Glutamatergic neuron (in vitro differentiated cells): ENCODE results near the gene DGKG. TPM values are rescaled to one million over a fixed set of nuclear protein-coding genes. Genes with fewer than 3 reads are reported as not detected.

Experiments used
- DNase-seq: peaks from one replicate; pipeline ENCODE4 v3.0.0; 2022
- H3K27ac Mint-ChIP-seq: one replicate; pipeline ENCODE4 v1.8.0; 2020; ENCODE audit warnings: mild to moderate bottlenecking, mixed read lengths, inconsistent platforms; ENCODE audit not compliant: unreplicated experiment
- H3K27me3 Mint-ChIP-seq: one replicate; pipeline ENCODE4 v1.8.0; 2020; ENCODE audit warnings: mild to moderate bottlenecking, moderate library complexity, mixed read lengths, inconsistent platforms; ENCODE audit not compliant: unreplicated experiment
- H3K36me3 Mint-ChIP-seq: one replicate; pipeline ENCODE4 v1.8.0; 2020; ENCODE audit warnings: mild to moderate bottlenecking, mixed read lengths, inconsistent platforms; ENCODE audit not compliant: unreplicated experiment
- H3K4me1 Mint-ChIP-seq: one replicate; pipeline ENCODE4 v1.8.0; 2020; ENCODE audit warnings: mild to moderate bottlenecking, low read depth, mixed read lengths, inconsistent platforms; ENCODE audit not compliant: unreplicated experiment
- H3K4me3 Mint-ChIP-seq: one replicate; pipeline ENCODE4 v1.8.0; 2020; ENCODE audit warnings: mild to moderate bottlenecking, mixed read lengths, inconsistent platforms; ENCODE audit not compliant: unreplicated experiment
- H3K9me3 Mint-ChIP-seq: one replicate; pipeline ENCODE4 v1.8.0; 2020; ENCODE audit warnings: mild to moderate bottlenecking, moderate library complexity, mixed read lengths, inconsistent platforms; ENCODE audit not compliant: unreplicated experiment
- CTCF ChIP-seq: fragments of 200-600 bp; sonication (generic); IDR thresholded peaks from one replicate; pipeline ENCODE4 v1.5.0; 2021; ENCODE audit not compliant: partially characterized antibody, unreplicated experiment
- total RNA-seq: library from RNA; stranded (reverse); fragmentation: NEBNext Ultra II Directional; extraction: Animal tissue kit (Norgen Biotek cat#: 25700); gene quantifications from one replicate; pipeline ENCODE4 v1.2.1, GENCODE V29; 2021; ENCODE audit not compliant: unreplicated experiment

The DGKG gene
- total RNA-seq, 1 donor from 2014 or later = 24.1 TPM

DNA sequence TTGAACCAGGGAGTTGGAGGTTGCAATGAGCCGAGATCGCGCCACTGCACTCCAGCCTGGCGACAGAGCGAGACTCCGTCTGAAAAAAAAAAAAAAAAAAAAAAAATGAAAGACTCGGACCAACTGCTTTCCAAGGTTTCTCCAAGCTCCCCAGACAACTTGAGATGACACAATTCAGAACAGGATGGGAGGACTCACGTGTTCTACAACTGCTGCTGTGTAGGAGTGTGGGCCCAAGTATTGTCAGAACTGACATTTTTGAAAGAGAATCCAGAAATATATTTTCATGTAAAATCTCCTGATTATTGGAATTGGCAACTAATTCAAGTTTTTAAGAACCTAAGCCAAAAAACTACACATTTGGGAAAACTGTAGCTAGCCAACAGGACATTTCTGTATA is 143.6 kb downstream of the DGKG start:
- Mint-ChIP-seq H3K27ac (no peak overlapping the region), H3K4me1 (peaks cover 15% of the 10 kb centered on the region), H3K27me3 (peaks cover 6% of the 10 kb centered on the region), H3K4me3 (no peak overlapping the region), H3K36me3 (peaks cover 3% of the 10 kb centered on the region), H3K9me3 (no peaks in the 10 kb centered on the region)
- TF ChIP-seq CTCF = no peak
- DNase-seq = no peak

DNA sequence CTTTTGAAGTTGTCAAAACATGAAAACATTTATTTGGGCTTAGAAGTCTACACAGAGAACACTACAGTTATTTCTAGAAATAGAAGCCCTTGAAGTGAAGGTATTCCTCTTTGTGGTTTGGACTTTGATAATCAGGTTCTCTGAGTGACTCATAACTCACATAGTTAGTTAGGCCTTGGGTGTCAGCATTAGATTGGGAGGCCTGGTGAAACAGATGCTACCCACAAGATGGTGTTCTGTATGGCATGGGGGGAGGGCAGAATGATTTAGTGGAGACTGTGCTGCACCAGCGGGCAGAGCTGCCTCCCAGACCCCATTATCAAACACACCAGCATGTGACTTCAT is 144.2 kb downstream of the DGKG start:
- no peak overlapping the region for H3K27ac Mint-ChIP-seq
- no peak overlapping the region for H3K4me3 Mint-ChIP-seq
- H3K36me3 Mint-ChIP-seq = peaks cover 3% of the 10 kb centered on the region
- DNase-seq = no peak
- no peak for TF ChIP-seq CTCF
- H3K4me1 Mint-ChIP-seq = peaks cover 15% of the 10 kb centered on the region
- H3K9me3 Mint-ChIP-seq = no peaks in the 10 kb centered on the region
- peaks cover 5% of the 10 kb centered on the region for H3K27me3 Mint-ChIP-seq

DNA sequence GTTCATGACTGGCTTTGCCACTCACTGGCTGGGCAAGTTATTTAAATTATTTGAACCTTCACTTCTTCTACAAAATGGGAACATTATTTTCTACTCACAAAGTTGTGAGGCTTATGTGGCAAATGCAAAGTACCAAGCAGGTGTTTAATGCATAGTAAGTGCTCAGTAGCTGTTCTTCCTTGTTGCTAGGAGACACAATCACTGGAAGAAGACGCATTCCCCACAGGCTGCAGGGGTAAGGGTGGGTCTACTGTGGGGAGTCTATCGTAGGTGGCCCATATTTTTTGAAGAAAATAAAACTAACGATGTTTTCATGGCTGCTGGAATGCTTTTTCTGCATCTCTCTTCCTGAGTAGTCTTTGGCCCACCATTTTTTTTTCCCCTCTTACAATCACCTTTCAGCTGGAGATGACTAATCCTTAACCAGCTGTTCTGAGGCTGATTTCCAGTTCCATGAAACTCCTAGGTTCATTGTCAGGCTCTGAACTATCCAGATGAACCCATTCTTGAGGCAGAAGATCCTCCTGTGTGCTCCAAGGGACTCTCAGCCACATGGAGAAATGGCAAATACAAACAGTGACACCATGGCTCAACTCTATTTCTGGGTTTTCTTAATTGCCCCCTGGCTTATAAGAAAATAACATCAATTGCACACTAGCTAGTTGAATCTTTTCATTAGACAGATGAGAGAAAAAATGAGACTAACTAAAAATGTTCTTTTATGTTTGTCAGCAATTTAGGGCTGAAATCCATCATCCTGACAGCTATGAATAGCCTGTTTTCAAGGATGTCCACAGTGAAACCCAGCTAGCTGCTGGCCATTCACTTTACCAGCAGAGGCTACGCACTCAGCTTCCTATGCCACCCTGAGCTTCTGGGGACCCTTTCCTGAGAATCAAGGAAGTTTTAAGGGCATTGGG is 144.9 kb downstream of the DGKG start:
- no peak for TF ChIP-seq CTCF
- peaks cover 15% of the 10 kb centered on the region for H3K4me1 Mint-ChIP-seq

DNA sequence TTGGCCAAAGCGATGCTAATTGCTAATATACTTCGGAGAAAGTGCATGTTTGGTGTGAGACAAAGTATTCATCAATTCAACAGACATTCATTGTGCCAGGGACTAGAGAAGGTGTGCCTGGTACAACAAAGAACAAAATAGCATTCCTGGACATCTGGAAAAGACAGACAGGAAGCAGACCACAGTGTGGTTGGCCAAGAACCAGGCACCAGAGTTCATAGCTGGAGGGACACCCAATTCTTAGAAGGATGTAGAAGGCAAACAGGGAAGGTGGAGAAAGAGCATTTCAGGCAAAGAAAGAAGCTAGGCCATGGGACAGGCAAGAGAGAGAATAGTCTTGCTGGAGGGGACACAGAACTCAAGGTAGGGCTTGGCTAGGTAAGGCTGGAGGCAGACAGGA is 147.4 kb downstream of the DGKG start:
- no peak for DNase-seq
- H3K4me1 Mint-ChIP-seq = peaks cover 4% of the 10 kb centered on the region
- TF ChIP-seq CTCF = no peak
- no peak overlapping the region for H3K27ac Mint-ChIP-seq
- H3K9me3 Mint-ChIP-seq = no peaks in the 10 kb centered on the region
- H3K36me3 Mint-ChIP-seq = peaks cover 3% of the 10 kb centered on the region
- peaks cover 5% of the 10 kb centered on the region for H3K27me3 Mint-ChIP-seq
- H3K4me3 Mint-ChIP-seq = no peak overlapping the region

More for the DNA sequence above, 144.9 kb downstream of the DGKG start:
- no peak overlapping the region for H3K27ac Mint-ChIP-seq
- no peaks in the 10 kb centered on the region for H3K9me3 Mint-ChIP-seq
- H3K36me3 Mint-ChIP-seq = peaks cover 3% of the 10 kb centered on the region
- no peak for DNase-seq
- no peak overlapping the region for H3K4me3 Mint-ChIP-seq
- H3K27me3 Mint-ChIP-seq = peaks cover 5% of the 10 kb centered on the region

DNA sequence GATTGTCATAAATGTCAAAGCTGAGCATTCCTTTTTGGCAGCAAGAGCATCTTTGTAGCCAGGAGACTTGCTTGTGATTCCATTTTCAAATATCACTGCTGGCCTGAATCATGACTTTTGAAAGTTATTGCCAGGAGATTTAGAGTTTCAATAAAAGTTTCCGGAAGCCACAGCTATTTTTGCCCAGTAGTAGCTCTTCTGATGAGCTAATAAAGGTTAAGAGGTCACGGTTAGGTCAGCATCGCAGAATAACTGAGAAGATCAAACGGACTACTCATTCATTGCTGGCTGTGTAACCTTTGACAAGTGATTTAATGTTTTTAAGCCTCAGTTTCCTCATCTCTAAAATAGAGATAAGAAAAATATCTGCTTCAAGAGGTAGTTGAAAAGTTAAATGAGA is 148.1 kb downstream of the DGKG start:
- Mint-ChIP-seq H3K36me3 (no peaks in the 10 kb centered on the region), H3K9me3 (no peaks in the 10 kb centered on the region), H3K27ac (no peak overlapping the region), H3K4me3 (no peak overlapping the region), H3K27me3 (peaks cover 3% of the 10 kb centered on the region), H3K4me1 (peaks cover 2% of the 10 kb centered on the region)
- no peak for DNase-seq
- TF ChIP-seq CTCF = no peak
